ENCODE measurements around the gene NEURL1. TPM values are rescaled to one million over a fixed set of nuclear protein-coding genes. Genes with fewer than 3 reads are reported as not detected.
A peak's percentile ranks its signal among the peaks of the same experiment; 100 is the strongest.

NEURL1 gene
- total and polyA plus RNA-seq, 5 donors, result 0.11 to 0.20 (median 0.16) TPM

DNA sequence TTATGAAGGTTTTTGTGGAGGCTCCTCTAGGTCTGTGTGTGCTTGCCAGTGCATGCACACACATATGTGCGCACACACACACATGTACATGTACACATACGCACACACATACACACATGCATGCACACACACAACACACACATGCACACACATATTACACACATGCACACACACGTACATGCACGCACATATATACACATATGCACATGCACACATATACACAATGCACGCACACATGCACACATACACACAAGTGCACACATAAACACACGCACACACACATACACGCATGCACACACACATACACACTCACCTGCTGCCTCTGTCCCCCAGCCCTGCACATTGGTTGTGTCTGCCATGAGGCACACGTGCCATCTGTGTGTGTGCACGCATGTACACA lies 66.3 kb downstream of the NEURL1 start:
- Histone ChIP-seq H3K27ac (ENCODE audit: low read length) (no peak overlapping the region), H3K4me3 (ENCODE audit: low read length) (no peak overlapping the region), H3K4me1 (ENCODE audit: control insufficient read depth, insufficient read depth, low read length) (no peaks in the 10 kb centered on the region), H3K9me3 (ENCODE audit: control insufficient read depth, low read length) (no peaks in the 10 kb centered on the region), H3K27me3 (ENCODE audit: control insufficient read depth, insufficient read depth) (no peaks in the 10 kb centered on the region)
- no peak for ATAC-seq
- intact Hi-C loops (cut with DNase I), result no loop called here
- 77% methylated on average over 9 of the region's 9 CpGs for WGBS
- DNase-seq, result peak in 1 of 3 donors; percentile 12

DNA sequence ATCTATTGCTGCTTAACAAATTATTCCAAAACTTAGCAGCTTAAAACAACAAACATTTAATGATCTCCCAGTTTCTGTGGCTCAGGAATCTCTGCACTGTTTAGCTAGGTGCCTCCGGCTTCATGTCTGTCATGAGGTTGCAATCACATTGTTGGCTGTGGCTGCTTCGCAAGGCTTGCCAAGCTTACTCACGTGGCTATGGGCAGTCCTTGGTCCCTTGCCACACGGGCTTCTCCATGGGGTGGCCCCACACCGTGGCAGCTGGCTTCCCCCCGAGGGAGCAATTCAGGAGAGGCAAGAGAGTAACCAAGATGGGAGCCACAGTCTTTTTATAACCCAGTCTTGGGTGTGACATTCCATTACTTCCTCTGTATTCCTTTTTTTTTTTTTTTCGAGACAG lies 67.4 kb downstream of the NEURL1 start:
- intact Hi-C loops (cut with DNase I), result no loop called here
- 88% methylated on average over 7 of the region's 7 CpGs for WGBS
- DNase-seq, result peak in 1 of 3 donors; percentile 21
- no peaks in the 10 kb centered on the region for H3K9me3 ChIP-seq (ENCODE audit: control insufficient read depth, low read length)
- H3K27me3 ChIP-seq (ENCODE audit: control insufficient read depth, insufficient read depth), result no peaks in the 10 kb centered on the region
- no peaks in the 10 kb centered on the region for H3K4me1 ChIP-seq (ENCODE audit: control insufficient read depth, insufficient read depth, low read length)
- no peak overlapping the region for H3K4me3 ChIP-seq (ENCODE audit: low read length)
- no peak overlapping the region for H3K27ac ChIP-seq (ENCODE audit: low read length)
- no peak for ATAC-seq

DNA sequence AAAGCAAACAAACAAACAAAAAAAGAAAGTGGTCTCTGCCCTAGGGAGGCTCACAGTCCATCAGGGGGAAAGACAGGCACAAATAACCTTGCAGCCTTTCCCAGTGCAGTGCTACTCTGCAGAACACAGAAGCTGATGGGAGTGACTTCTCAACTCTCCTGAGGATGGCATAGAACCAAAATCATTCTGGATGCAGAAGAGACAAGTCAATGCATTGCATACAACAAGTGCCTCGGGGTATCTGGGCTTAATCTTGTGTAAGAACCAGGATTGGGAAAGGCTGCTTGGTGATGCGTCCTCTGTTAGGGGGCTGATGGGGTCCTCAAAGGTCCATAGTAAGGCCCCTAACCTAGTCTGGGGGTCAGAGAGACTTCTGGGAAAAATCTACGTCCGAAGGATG lies 68.9 kb downstream of the NEURL1 start:
- intact Hi-C loops (cut with DNase I), result no loop called here
- no peaks in the 10 kb centered on the region for H3K4me1 ChIP-seq (ENCODE audit: control insufficient read depth, insufficient read depth, low read length)
- H3K27me3 ChIP-seq (ENCODE audit: control insufficient read depth, insufficient read depth), result no peaks in the 10 kb centered on the region
- 69% methylated on average over 4 of the region's 4 CpGs for WGBS
- no peak for ATAC-seq
- H3K27ac ChIP-seq (ENCODE audit: low read length), result no peak overlapping the region
- H3K4me3 ChIP-seq (ENCODE audit: low read length), result no peak overlapping the region
- no peak for DNase-seq
- no peaks in the 10 kb centered on the region for H3K9me3 ChIP-seq (ENCODE audit: control insufficient read depth, low read length)

GRCh38 chr10:103563231-103564115 lies 70.0 kb downstream of the NEURL1 start:
- intact Hi-C loops (cut with DNase I), result no loop called here
- Histone ChIP-seq H3K9me3 (ENCODE audit: control insufficient read depth, low read length) (no peaks in the 10 kb centered on the region), H3K27ac (ENCODE audit: low read length) (no peak overlapping the region), H3K4me1 (ENCODE audit: control insufficient read depth, insufficient read depth, low read length) (no peaks in the 10 kb centered on the region), H3K27me3 (ENCODE audit: control insufficient read depth, insufficient read depth) (no peaks in the 10 kb centered on the region), H3K4me3 (ENCODE audit: low read length) (no peak overlapping the region)
- 86% methylated on average over 7 of the region's 7 CpGs for WGBS
- ATAC-seq, result no peak
- peak in 1 of 3 donors; percentile 46 for DNase-seq

DNA sequence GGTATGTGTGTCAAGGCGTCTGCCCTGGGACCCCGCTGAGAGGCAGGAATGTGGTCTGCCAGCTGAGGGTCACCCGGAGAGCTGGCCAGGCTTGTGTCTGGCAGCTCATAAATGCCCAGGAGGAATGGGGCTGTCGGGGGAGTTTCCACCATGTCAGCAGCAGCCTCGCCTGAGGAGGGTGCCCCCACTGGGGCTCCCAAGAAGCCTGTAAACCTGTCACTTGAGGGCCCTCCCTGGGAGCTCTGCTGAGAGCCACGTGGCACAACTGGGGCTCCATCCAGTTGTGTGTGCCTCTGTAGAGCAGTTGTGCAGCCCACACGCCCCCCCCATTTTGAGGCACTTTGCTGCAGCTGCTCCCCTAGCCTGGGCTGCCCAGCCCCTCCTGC lies 70.6 kb downstream of the NEURL1 start:
- no peak overlapping the region for H3K4me3 ChIP-seq (ENCODE audit: low read length)
- peak in 1 of 2 donors; percentile 15 for ATAC-seq
- H3K27me3 ChIP-seq (ENCODE audit: control insufficient read depth, insufficient read depth), result no peaks in the 10 kb centered on the region
- 44% methylated on average over 7 of the region's 7 CpGs for WGBS
- H3K9me3 ChIP-seq (ENCODE audit: control insufficient read depth, low read length), result no peaks in the 10 kb centered on the region
- no peaks in the 10 kb centered on the region for H3K4me1 ChIP-seq (ENCODE audit: control insufficient read depth, insufficient read depth, low read length)
- no peak for DNase-seq
- intact Hi-C loops (cut with DNase I), result no loop called here
- H3K27ac ChIP-seq (ENCODE audit: low read length), result no peak overlapping the region

GRCh38 chr10:103564776-103565520 lies 71.4 kb downstream of the NEURL1 start:
- 56% methylated on average over 12 of the region's 12 CpGs for WGBS
- peak in 1 of 2 donors; percentile 34 for ATAC-seq
- H3K4me1 ChIP-seq (ENCODE audit: control insufficient read depth, insufficient read depth, low read length), result no peaks in the 10 kb centered on the region
- H3K4me3 ChIP-seq (ENCODE audit: low read length), result no peak overlapping the region
- H3K27me3 ChIP-seq (ENCODE audit: control insufficient read depth, insufficient read depth), result no peaks in the 10 kb centered on the region
- intact Hi-C loops (cut with DNase I), result no loop called here
- no peaks in the 10 kb centered on the region for H3K9me3 ChIP-seq (ENCODE audit: control insufficient read depth, low read length)
- H3K27ac ChIP-seq (ENCODE audit: low read length), result no peak overlapping the region
- DNase-seq, result peak in 1 of 3 donors; percentile 25

DNA sequence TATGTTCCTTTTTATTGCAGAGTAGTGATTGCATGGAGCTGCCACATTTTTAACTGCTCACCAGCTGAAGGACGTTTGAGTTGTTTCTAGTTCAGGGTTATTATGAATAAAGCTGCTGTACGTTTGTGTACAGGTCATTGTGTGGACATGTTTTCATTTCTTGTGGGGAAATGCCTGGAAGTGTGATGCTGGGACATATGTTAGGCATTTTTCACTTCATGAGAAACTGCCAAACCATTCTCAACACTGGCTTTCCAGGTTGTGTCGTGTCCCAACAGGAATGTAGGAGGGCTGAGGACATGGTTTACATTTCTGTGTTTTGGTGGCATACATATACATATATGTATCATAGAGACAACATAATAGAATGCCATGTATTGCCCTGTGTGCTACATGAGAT lies 73.0 kb downstream of the NEURL1 start:
- DNase-seq (no peak), ATAC-seq (no peak)
- H3K27ac ChIP-seq (ENCODE audit: low read length), result no peak overlapping the region
- WGBS, result 45% methylated on average over 3 of the region's 3 CpGs
- intact Hi-C loops (cut with DNase I), result no loop called here
- no peaks in the 10 kb centered on the region for H3K27me3 ChIP-seq (ENCODE audit: control insufficient read depth, insufficient read depth)
- no peak overlapping the region for H3K4me3 ChIP-seq (ENCODE audit: low read length)
- H3K9me3 ChIP-seq (ENCODE audit: control insufficient read depth, low read length), result no peaks in the 10 kb centered on the region
- H3K4me1 ChIP-seq (ENCODE audit: control insufficient read depth, insufficient read depth, low read length), result no peaks in the 10 kb centered on the region

DNA sequence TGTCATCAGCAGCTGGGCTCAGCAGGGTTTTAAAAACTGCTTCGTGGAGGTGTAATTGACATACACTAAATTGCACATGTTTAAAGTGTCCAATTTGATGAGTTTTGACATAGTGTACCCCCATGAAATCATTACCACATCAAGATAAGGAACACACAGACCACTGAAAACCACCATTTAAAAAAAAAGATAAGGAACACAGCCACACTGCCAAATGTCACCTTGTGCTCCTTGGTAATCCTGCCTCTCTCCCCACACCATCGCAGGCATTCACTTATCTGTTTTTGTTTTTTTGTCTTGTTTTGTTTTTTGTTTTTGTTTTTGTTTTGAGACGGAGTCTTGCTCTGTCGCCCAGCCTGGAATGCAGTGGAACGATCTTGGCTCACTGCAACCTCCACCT lies 75.0 kb downstream of the NEURL1 start:
- ATAC-seq (no peak), DNase-seq (no peak)
- no peaks in the 10 kb centered on the region for H3K4me1 ChIP-seq (ENCODE audit: control insufficient read depth, insufficient read depth, low read length)
- no peaks in the 10 kb centered on the region for H3K27me3 ChIP-seq (ENCODE audit: control insufficient read depth, insufficient read depth)
- intact Hi-C loops (cut with DNase I), result no loop called here
- no peak overlapping the region for H3K4me3 ChIP-seq (ENCODE audit: low read length)
- H3K9me3 ChIP-seq (ENCODE audit: control insufficient read depth, low read length), result no peaks in the 10 kb centered on the region
- no peak overlapping the region for H3K27ac ChIP-seq (ENCODE audit: low read length)
- 93% methylated on average over 5 of the region's 5 CpGs for WGBS

GRCh38 chr10:103569896-103570295 lies 76.4 kb downstream of the NEURL1 start:
- Histone ChIP-seq H3K27ac (ENCODE audit: low read length) (no peak overlapping the region), H3K4me1 (ENCODE audit: control insufficient read depth, insufficient read depth, low read length) (no peaks in the 10 kb centered on the region), H3K27me3 (ENCODE audit: control insufficient read depth, insufficient read depth) (no peaks in the 10 kb centered on the region), H3K4me3 (ENCODE audit: low read length) (no peak overlapping the region), H3K9me3 (ENCODE audit: control insufficient read depth, low read length) (no peaks in the 10 kb centered on the region)
- DNase-seq (peak in 1 of 3 donors; percentile 8), ATAC-seq (no peak)
- WGBS, result 67% methylated on average over 5 of the region's 5 CpGs
- intact Hi-C loops (cut with DNase I), result no loop called here

DNA sequence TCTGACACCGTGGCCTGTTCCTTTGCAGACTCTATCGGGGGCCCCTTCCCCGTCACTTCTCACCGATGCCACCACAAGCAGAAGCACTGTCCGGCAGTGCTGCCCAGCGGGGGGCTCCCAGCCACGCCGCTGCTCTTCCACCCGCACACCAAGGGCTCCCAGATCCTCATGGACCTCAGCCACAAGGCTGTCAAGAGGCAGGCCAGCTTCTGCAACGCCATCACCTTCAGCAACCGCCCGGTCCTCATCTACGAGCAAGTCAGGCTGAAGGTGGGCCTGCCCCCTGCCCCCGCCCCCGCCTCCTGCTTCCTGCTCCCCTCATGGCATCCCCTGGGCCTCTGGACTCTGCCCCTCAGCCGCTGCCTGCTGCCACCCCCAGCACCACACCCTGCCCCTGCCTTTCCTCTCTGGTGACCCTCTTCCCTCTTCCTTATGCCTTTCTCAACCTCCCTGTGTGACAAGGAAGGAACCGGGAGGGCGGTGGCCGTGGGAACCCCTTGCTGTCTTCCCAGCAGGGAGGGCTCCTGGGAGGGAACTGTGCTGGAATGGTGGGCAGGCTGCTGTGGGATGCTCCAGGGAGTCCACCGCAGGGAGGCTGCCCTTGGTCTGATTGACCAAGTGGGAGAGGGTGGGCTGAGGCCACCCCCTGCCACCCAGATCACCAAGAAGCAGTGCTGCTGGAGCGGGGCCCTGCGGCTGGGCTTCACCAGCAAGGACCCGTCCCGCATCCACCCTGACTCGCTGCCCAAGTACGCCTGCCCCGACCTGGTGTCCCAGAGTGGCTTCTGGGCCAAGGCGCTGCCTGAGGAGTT lies 77.5 kb downstream of the NEURL1 start:
- Histone ChIP-seq H3K4me1 (ENCODE audit: control insufficient read depth, insufficient read depth, low read length) (no peaks in the 10 kb centered on the region), H3K4me3 (ENCODE audit: low read length) (no peak overlapping the region), H3K27me3 (ENCODE audit: control insufficient read depth, insufficient read depth) (no peaks in the 10 kb centered on the region), H3K27ac (ENCODE audit: low read length) (no peak overlapping the region), H3K9me3 (ENCODE audit: control insufficient read depth, low read length) (no peaks in the 10 kb centered on the region)
- DNase-seq, result peak in 1 of 3 donors; percentile 47
- peak; percentile 6 to 17 for ATAC-seq
- 86% methylated on average over 28 of the region's 28 CpGs for WGBS
- intact Hi-C loops (cut with DNase I), result no loop called here

DNA sequence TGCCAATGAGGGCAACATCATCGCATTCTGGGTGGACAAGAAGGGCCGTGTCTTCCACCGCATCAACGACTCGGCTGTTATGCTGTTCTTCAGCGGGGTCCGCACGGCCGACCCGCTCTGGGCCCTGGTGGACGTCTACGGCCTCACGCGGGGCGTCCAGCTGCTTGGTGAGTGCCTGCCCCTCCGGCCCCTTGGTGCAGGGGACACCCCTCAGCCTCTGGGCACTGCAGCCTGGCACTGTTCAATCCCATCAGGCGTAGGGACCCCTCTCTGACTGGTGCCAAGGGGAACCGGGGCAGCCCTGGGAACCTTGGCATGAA lies 78.1 kb downstream of the NEURL1 start:
- no peaks in the 10 kb centered on the region for H3K9me3 ChIP-seq (ENCODE audit: control insufficient read depth, low read length)
- H3K4me1 ChIP-seq (ENCODE audit: control insufficient read depth, insufficient read depth, low read length), result no peaks in the 10 kb centered on the region
- no peaks in the 10 kb centered on the region for H3K27me3 ChIP-seq (ENCODE audit: control insufficient read depth, insufficient read depth)
- WGBS, result 95% methylated on average over 18 of the region's 18 CpGs
- intact Hi-C loops (cut with DNase I), result no loop called here
- ATAC-seq (peak; percentile 8 to 11), DNase-seq (peak in 1 of 3 donors; percentile 41)
- no peak overlapping the region for H3K27ac ChIP-seq (ENCODE audit: low read length)
- no peak overlapping the region for H3K4me3 ChIP-seq (ENCODE audit: low read length)
